HCT116 (cell line): ENCODE data around the gene C16orf78.

Experiments used
- CTCF ChIP-seq, 3 experiments: fragments of 200-600 bp in 1 of 3; sonication (generic) in 1 of 3; IDR thresholded peaks in 2 of 3; conservative IDR thresholded peaks in 1 of 3; 2 replicates each; pipeline ENCODE4 v1.5.1; 2012 to 2017; ENCODE audit warnings: low read depth in 2 of 3, low read length in 2 of 3, antibody characterized with exemption in 1 of 3, borderline replicate concordance in 1 of 3, control low read depth in 1 of 3, mild to moderate bottlenecking in 1 of 3, mixed read lengths in 1 of 3, mixed run types in 1 of 3, moderate library complexity in 1 of 3; ENCODE audit not compliant: insufficient read depth in 1 of 3
- EZH2 ChIP-seq: fragments of 200-600 bp; sonication (generic); IDR thresholded peaks from 2 replicates; pipeline ENCODE4 v1.6.1; 2017; ENCODE audit warnings: antibody characterized with exemption, mixed run types
- EZH2phosphoT487 ChIP-seq: fragments of 200-600 bp; IDR thresholded peaks from 2 replicates; pipeline ENCODE4 v1.6.1; 2018; ENCODE audit warnings: antibody characterized with exemption, borderline replicate concordance
- JUND ChIP-seq: IDR thresholded peaks from 2 replicates; pipeline ENCODE4 v1.6.1; 2012
- POLR2A ChIP-seq: IDR thresholded peaks from 2 replicates; pipeline ENCODE4 v1.7.0; 2011; ENCODE audit warnings: borderline replicate concordance; ENCODE audit not compliant: insufficient read depth, insufficient read length; ENCODE audit errors: extremely low read depth
- POLR2AphosphoS5 ChIP-seq: IDR thresholded peaks from 2 replicates; pipeline ENCODE4 v1.6.1; 2011; ENCODE audit warnings: mild to moderate bottlenecking, low read depth, low read length, moderate library complexity
- SIN3A ChIP-seq: IDR thresholded peaks from 2 replicates; pipeline ENCODE4 v1.6.1; 2012; ENCODE audit warnings: low read depth
- SRF ChIP-seq: IDR thresholded peaks from 2 replicates; pipeline ENCODE4 v1.6.1; 2012; ENCODE audit warnings: low read depth
- YY1 ChIP-seq: IDR thresholded peaks from 2 replicates; pipeline ENCODE4 v1.6.1; 2011; ENCODE audit warnings: low read length, low read depth, moderate library complexity, mild to moderate bottlenecking; ENCODE audit not compliant: insufficient replicate concordance; ENCODE audit errors: extremely low read depth
- ZFX ChIP-seq: fragments of 450-650 bp; IDR thresholded peaks from 2 replicates; pipeline ENCODE4 v1.6.1; 2017
- ZNF274 ChIP-seq: fragments of 200-500 bp; sonication (Bioruptor generic); IDR thresholded peaks from 2 replicates; pipeline ENCODE4 v1.6.1; 2014; ENCODE audit warnings: mild to moderate bottlenecking, low read depth, low read length, inconsistent platforms

GRCh38 chr16:49446805-49447204, 73.2 kb downstream of the C16orf78 start:
- TF ChIP-seq CTCF (IDR thresholded peaks at IDR 0.05 in 2 of 3, conservative IDR thresholded peaks at IDR 0.05 in 1 of 3; ENCODE audit: borderline replicate concordance in 1 of 3, insufficient read depth in 1 of 3, low read depth in 2 of 3, low read length in 2 of 3) = no peak
- no peak for TF ChIP-seq EZH2
- TF ChIP-seq EZH2phosphoT487 = no peak
- no peak for TF ChIP-seq YY1
- no peak for TF ChIP-seq POLR2AphosphoS5
- TF ChIP-seq POLR2A = no peak
- no peak for TF ChIP-seq SIN3A
- TF ChIP-seq SRF = no peak
- no peak for TF ChIP-seq ZNF274
- TF ChIP-seq JUND = no peak
- no peak for TF ChIP-seq ZFX
